Measurements from ENCODE around the gene CSGALNACT2. TPM values are rescaled to one million over a fixed set of nuclear protein-coding genes. Genes with fewer than 3 reads are reported as not detected.

CSGALNACT2 gene
- total RNA-seq, 1 donor from 2014 or later = 7.1 TPM

- intact Hi-C loops (cut with micrococcal nuclease) = no loop called here
Observed at GRCh38 chr10:43151371-43151770, 13.1 kb downstream of the CSGALNACT2 start.

DNA sequence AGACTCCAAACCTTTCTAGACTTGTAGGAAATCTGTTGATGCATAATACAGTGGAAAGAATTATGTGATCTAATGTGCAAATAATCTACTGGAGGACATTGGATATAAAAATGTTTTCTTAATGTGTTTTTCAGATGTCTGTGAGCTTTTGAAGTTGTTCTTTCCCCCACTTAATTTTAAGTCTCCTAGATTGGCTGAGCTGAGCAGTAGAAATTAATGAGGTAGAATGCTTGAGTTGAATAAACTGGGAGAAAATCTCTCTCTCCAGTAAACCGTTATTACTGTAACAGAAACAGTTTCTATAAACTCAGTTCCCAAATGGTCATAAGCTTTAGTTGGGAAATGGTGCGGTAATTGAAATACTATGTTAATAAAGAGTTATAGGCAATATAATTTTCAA lies 15.7 kb downstream of the CSGALNACT2 start:
- intact Hi-C loops (cut with micrococcal nuclease) = no loop called here
- DNase-seq = no peak
- H3K9me3 ChIP-seq (replicated peaks) = peaks cover 6% of the 10 kb centered on the region
- no peaks in the 10 kb centered on the region for H3K27me3 ChIP-seq (ENCODE audit: low read depth)
- no peak overlapping the region for H3K27ac ChIP-seq (replicated peaks)
- no peak for TF ChIP-seq CTCF (IDR thresholded peaks at IDR 0.05; ENCODE audit: borderline replicate concordance)
- H3K4me3 ChIP-seq = no peak overlapping the region
- peaks cover 16% of the 10 kb centered on the region for H3K4me1 ChIP-seq
- no peaks in the 10 kb centered on the region for H3K36me3 ChIP-seq

More at GRCh38 chr10:43151371-43151770, 13.1 kb downstream of the CSGALNACT2 start:
- TF ChIP-seq CTCF (IDR thresholded peaks at IDR 0.05; ENCODE audit: borderline replicate concordance) = no peak
- Histone ChIP-seq H3K4me1 (peaks cover 16% of the 10 kb centered on the region), H3K27ac (replicated peaks) (no peak overlapping the region), H3K4me3 (no peak overlapping the region), H3K9me3 (replicated peaks) (peaks cover 14% of the 10 kb centered on the region), H3K36me3 (no peaks in the 10 kb centered on the region), H3K27me3 (ENCODE audit: low read depth) (no peaks in the 10 kb centered on the region)
- no peak for DNase-seq

DNA sequence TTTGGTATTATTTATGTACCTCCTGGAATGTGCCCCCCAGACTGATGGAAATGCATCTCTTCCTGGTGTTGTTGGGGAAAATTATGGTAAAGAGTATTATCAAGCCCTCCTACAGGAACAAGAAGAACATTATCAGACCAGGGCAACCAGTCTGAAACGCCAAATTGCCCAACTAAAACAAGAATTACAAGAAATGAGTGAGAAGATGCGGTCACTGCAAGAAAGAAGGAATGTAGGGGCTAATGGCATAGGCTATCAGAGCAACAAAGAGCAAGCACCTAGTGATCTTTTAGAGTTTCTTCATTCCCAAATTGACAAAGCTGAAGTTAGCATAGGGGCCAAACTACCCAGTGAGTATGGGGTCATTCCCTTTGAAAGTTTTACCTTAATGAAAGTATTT lies 17.0 kb downstream of the CSGALNACT2 start:
- no peak for DNase-seq
- TF ChIP-seq CTCF (IDR thresholded peaks at IDR 0.05; ENCODE audit: borderline replicate concordance) = no peak
- H3K36me3 ChIP-seq = no peaks in the 10 kb centered on the region
- intact Hi-C loops (cut with micrococcal nuclease) = no loop called here
- no peaks in the 10 kb centered on the region for H3K9me3 ChIP-seq (replicated peaks)
- no peak overlapping the region for H3K27ac ChIP-seq (replicated peaks)
- H3K4me1 ChIP-seq = peaks cover 16% of the 10 kb centered on the region
- H3K27me3 ChIP-seq (ENCODE audit: low read depth) = no peaks in the 10 kb centered on the region
- no peak overlapping the region for H3K4me3 ChIP-seq

GRCh38 chr10:43155741-43156140 lies 17.5 kb downstream of the CSGALNACT2 start:
- no peak for DNase-seq
- Histone ChIP-seq H3K36me3 (no peaks in the 10 kb centered on the region), H3K9me3 (replicated peaks) (no peaks in the 10 kb centered on the region), H3K4me1 (peaks cover 16% of the 10 kb centered on the region), H3K27me3 (ENCODE audit: low read depth) (no peaks in the 10 kb centered on the region), H3K27ac (replicated peaks) (no peak overlapping the region), H3K4me3 (no peak overlapping the region)
- intact Hi-C loops (cut with micrococcal nuclease) = no loop called here
- TF ChIP-seq CTCF (IDR thresholded peaks at IDR 0.05; ENCODE audit: borderline replicate concordance) = no peak

DNA sequence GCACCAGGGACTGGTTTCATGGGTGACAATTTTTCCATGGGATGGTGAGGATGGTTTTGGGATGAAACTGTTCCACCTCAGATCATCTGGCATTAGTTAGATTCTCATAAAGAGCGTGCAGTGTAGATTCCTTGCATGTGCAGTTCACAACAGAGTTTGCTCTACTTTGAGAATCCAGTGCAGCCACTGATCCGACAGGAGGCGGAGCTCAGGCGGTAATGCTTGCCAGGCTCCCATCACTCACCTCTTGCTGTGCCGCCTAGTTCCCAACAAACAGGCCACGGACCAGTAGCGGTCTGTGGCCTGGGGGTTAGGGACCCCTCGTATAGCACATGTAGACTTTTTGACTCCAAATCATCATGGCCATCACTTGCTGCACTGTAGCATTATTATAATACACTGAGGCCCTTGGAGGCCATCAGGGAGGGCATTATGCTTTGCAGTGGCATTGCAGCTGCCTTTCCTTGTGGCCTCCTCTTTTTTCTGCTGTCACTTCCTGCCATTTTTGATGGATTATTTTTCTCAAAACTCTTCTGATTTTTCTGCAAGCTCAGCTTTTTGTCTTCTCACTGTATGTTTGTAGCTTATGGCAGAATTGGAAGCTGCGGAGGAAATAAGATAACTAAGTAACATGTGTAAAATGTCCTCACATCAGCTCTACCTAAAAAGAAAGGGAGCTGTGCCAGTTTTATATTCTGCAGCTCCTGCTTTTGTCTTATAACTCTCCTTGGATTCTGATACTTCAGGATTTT lies 18.5 kb downstream of the CSGALNACT2 start:
- no peak for DNase-seq

More for the DNA sequence above, 18.5 kb downstream of the CSGALNACT2 start:
- intact Hi-C loops (cut with micrococcal nuclease) = no loop called here
- Histone ChIP-seq H3K4me1 (peaks cover 10% of the 10 kb centered on the region), H3K9me3 (replicated peaks) (no peaks in the 10 kb centered on the region), H3K27me3 (ENCODE audit: low read depth) (no peaks in the 10 kb centered on the region), H3K27ac (replicated peaks) (no peak overlapping the region), H3K4me3 (no peak overlapping the region), H3K36me3 (peaks cover 9% of the 10 kb centered on the region)
- TF ChIP-seq CTCF (IDR thresholded peaks at IDR 0.05; ENCODE audit: borderline replicate concordance) = no peak
